Vagina (tissue), 2 donors: ENCODE results near the gene BMPR1B. TPM values are rescaled to one million over a fixed set of nuclear protein-coding genes. Genes with fewer than 3 reads are reported as not detected.

Source experiments
- DNase-seq, 2 donors: peaks; one replicate each; pipeline ENCODE4 v3.0.0-alpha.2; 2017; ENCODE audit errors: extremely low spot score in 2 of 2
- H3K27ac ChIP-seq: fragments of 200-600 bp; sonication (generic); one replicate; pipeline ENCODE4 v1.5.1; 2019
- H3K27me3 ChIP-seq: fragments of 200-600 bp; sonication (generic); one replicate; pipeline ENCODE4 v1.5.1; 2019
- H3K36me3 ChIP-seq, 2 donors: fragments of 200-600 bp; sonication (generic); one replicate each; pipeline ENCODE4 v1.5.1; 2017 to 2019
- H3K4me1 ChIP-seq: fragments of 200-600 bp; sonication (generic); one replicate; pipeline ENCODE4 v1.5.1; 2019
- H3K4me3 ChIP-seq, 2 donors: fragments of 200-600 bp; sonication (generic); 1 replicate in 1 of 2; 2 replicates in 1 of 2; pipeline ENCODE4 v1.5.1; 2016 to 2019
- H3K9me3 ChIP-seq: fragments of 200-600 bp; sonication (generic); one replicate; pipeline ENCODE4 v1.5.1; 2019
- CTCF ChIP-seq, 3 experiments: fragments of 450-650 bp in 2 of 3; fragments of 200-600 bp in 1 of 3; sonication (generic) in 1 of 3; IDR thresholded peaks; one replicate each; pipeline ENCODE4 v1.5.1; 2017 to 2019; ENCODE audit warnings: antibody characterized with exemption in 3 of 3, mild to moderate bottlenecking in 2 of 3, moderate library complexity in 2 of 3
- POLR2A ChIP-seq, 2 donors: fragments of 450-650 bp; IDR thresholded peaks; one replicate each; pipeline ENCODE4 v1.6.1; 2017; ENCODE audit warnings: antibody characterized with exemption in 2 of 2, mild to moderate bottlenecking in 2 of 2, moderate library complexity in 2 of 2
- POLR2AphosphoS5 ChIP-seq, 2 donors: sonication (generic); formaldehyde crosslinking; IDR thresholded peaks; one replicate each; pipeline ENCODE4 v1.9.0; 2017; ENCODE audit warnings: antibody characterized with exemption in 2 of 2, mild to moderate bottlenecking in 2 of 2, low read depth in 1 of 2; ENCODE audit not compliant: insufficient read depth in 1 of 2
- intact Hi-C: fragments of 100-400 bp; cut with DNase I; formaldehyde crosslinking; loops from one replicate; pipeline ENCODE4 v1.15.1; 2023
- total RNA-seq: library from RNA; depleted of rRNA; stranded (reverse); fragments of >200 nt; gene quantifications from one replicate; pipeline ENCODE4 v1.2.3, GENCODE V29; 2016

The BMPR1B gene
- total RNA-seq, 1 donor from 2014 or later = 0.49 TPM

- intact Hi-C loops = loop anchor here (10.0 kb wide), 1 partner anchor 466 kb away; no protein-coding TSS in a partner anchor
- H3K9me3 ChIP-seq = no peaks in the 10 kb centered on the region
Measured at GRCh38 chr4:95091272-95091671, 333.5 kb downstream of the BMPR1B start.

GRCh38 chr4:95092766-95093165 lies 335.0 kb downstream of the BMPR1B start:
- TF ChIP-seq POLR2A (IDR thresholded peaks at IDR 0.05) (no peak), POLR2AphosphoS5 (IDR thresholded peaks at IDR 0.05; ENCODE audit: insufficient read depth in 1 of 2, low read depth in 1 of 2) (no peak), CTCF (IDR thresholded peaks at IDR 0.05) (no peak)
- H3K27ac ChIP-seq = no peak overlapping the region
- no peaks in the 10 kb centered on the region for H3K9me3 ChIP-seq
- no peak overlapping the region for H3K4me3 ChIP-seq
- DNase-seq = no peak
- H3K27me3 ChIP-seq = no peaks in the 10 kb centered on the region
- no peaks in the 10 kb centered on the region for H3K36me3 ChIP-seq
- H3K4me1 ChIP-seq = no peaks in the 10 kb centered on the region
- intact Hi-C loops = loop anchor here (10.0 kb wide), 1 partner anchor 468 kb away; no protein-coding TSS in a partner anchor

More at GRCh38 chr4:95091272-95091671, 333.5 kb downstream of the BMPR1B start:
- no peak overlapping the region for H3K27ac ChIP-seq
- no peak for DNase-seq
- no peaks in the 10 kb centered on the region for H3K4me1 ChIP-seq
- H3K27me3 ChIP-seq = no peaks in the 10 kb centered on the region
- H3K4me3 ChIP-seq = no peak overlapping the region
- no peaks in the 10 kb centered on the region for H3K36me3 ChIP-seq
- TF ChIP-seq POLR2A (IDR thresholded peaks at IDR 0.05) = no peak
- no peak for TF ChIP-seq POLR2AphosphoS5 (IDR thresholded peaks at IDR 0.05; ENCODE audit: insufficient read depth in 1 of 2, low read depth in 1 of 2)
- TF ChIP-seq CTCF (IDR thresholded peaks at IDR 0.05) = no peak

- H3K36me3 ChIP-seq = no peaks in the 10 kb centered on the region
- H3K27me3 ChIP-seq = no peaks in the 10 kb centered on the region
- no peak overlapping the region for H3K4me3 ChIP-seq
- no peaks in the 10 kb centered on the region for H3K4me1 ChIP-seq
- H3K9me3 ChIP-seq = no peaks in the 10 kb centered on the region
- intact Hi-C loops = loop anchor here (10.0 kb wide), 1 partner anchor 469 kb away; no protein-coding TSS in a partner anchor
- H3K27ac ChIP-seq = no peak overlapping the region
- no peak for DNase-seq
- no peak for TF ChIP-seq POLR2AphosphoS5 (IDR thresholded peaks at IDR 0.05; ENCODE audit: insufficient read depth in 1 of 2, low read depth in 1 of 2)
- TF ChIP-seq POLR2A (IDR thresholded peaks at IDR 0.05) = no peak
- no peak for TF ChIP-seq CTCF (IDR thresholded peaks at IDR 0.05)
Measured at GRCh38 chr4:95093460-95093859, 335.7 kb downstream of the BMPR1B start.

GRCh38 chr4:95093936-95094929 lies 336.5 kb downstream of the BMPR1B start:
- Histone ChIP-seq H3K27ac (no peak overlapping the region), H3K27me3 (no peaks in the 10 kb centered on the region), H3K36me3 (no peaks in the 10 kb centered on the region), H3K9me3 (no peaks in the 10 kb centered on the region), H3K4me3 (no peak overlapping the region), H3K4me1 (no peaks in the 10 kb centered on the region)
- intact Hi-C loops = loop anchor here (10.0 kb wide), 1 partner anchor 469 kb away; no protein-coding TSS in a partner anchor
- TF ChIP-seq POLR2AphosphoS5 (IDR thresholded peaks at IDR 0.05; ENCODE audit: insufficient read depth in 1 of 2, low read depth in 1 of 2) (no peak), CTCF (IDR thresholded peaks at IDR 0.05) (no peak), POLR2A (IDR thresholded peaks at IDR 0.05) (no peak)
- DNase-seq = no peak
